KBM-7 (cell line): ENCODE data around the gene SDCCAG8.

ENCODE experiments used
- DNase-seq: peaks from one replicate; pipeline ENCODE4 v3.0.0-alpha.2; 2015
- in situ Hi-C: fragments of 300-500 bp; cut with MboI; formaldehyde crosslinking; loops from 2 replicates; pipeline ENCODE4 v1.14.3; 2020; ENCODE audit warnings: low sequenced_read_pairs, low pct_unique_long_range_greater_than_20kb, mixed read lengths

The SDCCAG8 gene

GRCh38 chr1:243543501-243543900 lies 287.7 kb downstream of the SDCCAG8 start:
- in situ Hi-C loops = no loop called here
- no peak for DNase-seq

- DNase-seq = no peak
- in situ Hi-C loops = no loop called here
Observed at GRCh38 chr1:243546457-243546856, 290.6 kb downstream of the SDCCAG8 start.

GRCh38 chr1:243547891-243548290 lies 292.1 kb downstream of the SDCCAG8 start:
- in situ Hi-C loops = no loop called here
- no peak for DNase-seq

GRCh38 chr1:243548516-243548915 lies 292.7 kb downstream of the SDCCAG8 start:
- DNase-seq = no peak
- in situ Hi-C loops = no loop called here

- in situ Hi-C loops = no loop called here
- DNase-seq = no peak
Observed at GRCh38 chr1:243549108-243549507, 293.3 kb downstream of the SDCCAG8 start.
